ENCODE results near the gene TTC28. TPM values are rescaled to one million over a fixed set of nuclear protein-coding genes. Genes with fewer than 3 reads are reported as not detected.

The TTC28 gene
- polyA plus RNA-seq, 4 donors: 34.8 to 51.9 (median 36.8) TPM

GRCh38 chr22:27987557-27987956, 692.1 kb downstream of the TTC28 start:
- no peak for DNase-seq (ENCODE audit: low read depth in 4 of 4, low spot score in 3 of 4)

GRCh38 chr22:27986937-27987336, 692.7 kb downstream of the TTC28 start:
- no peak for DNase-seq (ENCODE audit: low read depth in 4 of 4, low spot score in 3 of 4)

- DNase-seq (ENCODE audit: low read depth in 4 of 4, low spot score in 3 of 4): no peak
Observed at GRCh38 chr22:27986459-27986858, 693.2 kb downstream of the TTC28 start.

- DNase-seq (ENCODE audit: low read depth in 4 of 4, low spot score in 3 of 4): no peak
Observed at GRCh38 chr22:27985323-27986275, 694.0 kb downstream of the TTC28 start.

GRCh38 chr22:27984723-27985122, 694.9 kb downstream of the TTC28 start:
- DNase-seq (ENCODE audit: low read depth in 4 of 4, low spot score in 3 of 4): no peak

- DNase-seq (ENCODE audit: low read depth in 4 of 4, low spot score in 3 of 4): no peak
Observed at GRCh38 chr22:27984001-27984695, 695.5 kb downstream of the TTC28 start.

GRCh38 chr22:27983361-27983791, 696.3 kb downstream of the TTC28 start:
- DNase-seq (ENCODE audit: low read depth in 4 of 4, low spot score in 3 of 4): no peak

GRCh38 chr22:27982630-27983180, 696.9 kb downstream of the TTC28 start:
- DNase-seq (ENCODE audit: low read depth in 4 of 4, low spot score in 3 of 4): no peak

GRCh38 chr22:27982106-27982505, 697.5 kb downstream of the TTC28 start:
- DNase-seq (ENCODE audit: low read depth in 4 of 4, low spot score in 3 of 4): no peak

- DNase-seq (ENCODE audit: low read depth in 4 of 4, low spot score in 3 of 4): no peak
Observed at GRCh38 chr22:27980424-27981148, 699.1 kb downstream of the TTC28 start.

- no peak for DNase-seq (ENCODE audit: low read depth in 4 of 4, low spot score in 3 of 4)
Observed at GRCh38 chr22:27978802-27979201, 700.8 kb downstream of the TTC28 start.

- no peak for DNase-seq (ENCODE audit: low read depth in 4 of 4, low spot score in 3 of 4)
Observed at GRCh38 chr22:27978317-27978716, 701.3 kb downstream of the TTC28 start.

- DNase-seq (ENCODE audit: low read depth in 4 of 4, low spot score in 3 of 4): no peak
Observed at GRCh38 chr22:27976586-27976985, 703.1 kb downstream of the TTC28 start.

- DNase-seq (ENCODE audit: low read depth in 4 of 4, low spot score in 3 of 4): no peak
Observed at GRCh38 chr22:27975381-27976013, 704.1 kb downstream of the TTC28 start.

- DNase-seq (ENCODE audit: low read depth in 4 of 4, low spot score in 3 of 4): no peak
Observed at GRCh38 chr22:27973846-27974245, 705.8 kb downstream of the TTC28 start.

GRCh38 chr22:27972732-27973698, 706.6 kb downstream of the TTC28 start:
- DNase-seq (ENCODE audit: low read depth in 4 of 4, low spot score in 3 of 4): no peak

GRCh38 chr22:27971926-27972325, 707.7 kb downstream of the TTC28 start:
- DNase-seq (ENCODE audit: low read depth in 4 of 4, low spot score in 3 of 4): no peak

- DNase-seq (ENCODE audit: low read depth in 4 of 4, low spot score in 3 of 4): no peak
Observed at GRCh38 chr22:27970596-27971220, 708.9 kb downstream of the TTC28 start.

Data from left renal pelvis (tissue), 4 donors.